ENCODE measurements around the gene CRAMP1.

DNA sequence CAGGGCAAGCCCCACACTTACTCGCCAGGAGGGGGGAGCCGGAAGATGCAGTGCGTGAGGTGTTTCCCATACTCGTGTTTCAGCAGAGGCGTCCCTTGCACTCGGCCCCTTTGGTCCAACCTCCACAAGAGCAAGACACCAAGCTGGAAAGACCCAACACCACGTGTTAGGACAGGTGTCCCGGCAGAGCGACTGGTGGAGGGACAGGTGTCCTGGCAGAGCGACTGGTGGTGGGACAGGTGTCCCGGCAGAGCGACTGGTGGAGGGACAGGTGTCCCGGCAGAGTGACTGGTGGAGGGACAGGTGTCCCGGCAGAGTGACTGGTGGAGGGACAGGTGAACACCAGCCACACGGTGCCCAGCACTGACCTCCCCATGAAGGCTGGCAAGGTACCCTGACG lies 19.7 kb upstream of the CRAMP1 start:
- no peak for TF ChIP-seq EZH2 (IDR thresholded peaks at IDR 0.05; ENCODE audit: insufficient read depth, poor library complexity, severe bottlenecking)
- TF ChIP-seq EZH2phosphoT487 (IDR thresholded peaks at IDR 0.05; ENCODE audit: insufficient read depth, low read depth): no peak

Data from GM23248 (cell line).